ENCODE measurements around the gene SMPDL3B.

SMPDL3B gene

GRCh38 chr1:27940870-27941560, 6.2 kb downstream of the SMPDL3B start:
- no peak for DNase-seq

- DNase-seq, result no peak
These were observed 7.1 kb downstream of the SMPDL3B start for GRCh38 chr1:27941671-27942540.

DNA sequence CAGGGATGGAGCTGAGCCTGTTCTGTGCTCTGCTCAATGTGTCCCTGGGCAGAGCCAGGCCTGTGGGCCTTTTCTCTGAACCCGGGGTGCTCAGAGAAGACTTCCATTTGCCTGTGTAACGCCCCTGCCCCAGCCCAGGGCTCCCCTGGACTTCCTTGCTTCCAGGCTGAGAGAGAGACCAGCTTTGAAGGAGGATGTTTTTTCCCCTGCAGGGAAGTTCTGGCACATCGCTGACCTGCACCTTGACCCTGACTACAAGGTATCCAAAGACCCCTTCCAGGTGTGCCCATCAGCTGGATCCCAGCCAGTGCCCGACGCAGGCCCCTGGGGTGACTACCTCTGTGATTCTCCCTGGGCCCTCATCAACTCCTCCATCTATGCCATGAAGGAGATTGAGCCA, 10.2 kb downstream of the SMPDL3B start:
- DNase-seq, result no peak

GRCh38 chr1:27949027-27949426, 14.2 kb downstream of the SMPDL3B start:
- no peak for DNase-seq

DNA sequence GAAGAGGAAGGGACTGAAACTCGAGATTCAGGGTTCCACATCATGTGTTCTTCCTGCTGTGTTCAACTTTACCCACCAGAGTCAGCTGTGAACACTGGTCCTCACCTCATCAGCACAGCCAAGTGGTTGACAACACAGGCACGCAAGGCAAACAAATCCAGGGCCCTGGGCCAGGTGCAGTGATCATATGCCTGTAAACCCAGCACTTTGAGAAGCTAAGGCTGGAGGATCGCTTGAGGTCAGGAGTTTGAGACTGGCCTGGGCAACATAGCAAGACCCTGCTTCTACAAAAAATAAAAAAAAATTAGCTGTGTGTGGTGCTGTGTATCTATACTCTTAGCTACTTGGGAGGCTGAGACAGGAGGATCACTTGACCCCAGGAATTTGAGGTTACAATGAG, 16.6 kb downstream of the SMPDL3B start:
- no peak for DNase-seq

GRCh38 chr1:27952147-27952546, 17.3 kb downstream of the SMPDL3B start:
- DNase-seq, result no peak

DNA sequence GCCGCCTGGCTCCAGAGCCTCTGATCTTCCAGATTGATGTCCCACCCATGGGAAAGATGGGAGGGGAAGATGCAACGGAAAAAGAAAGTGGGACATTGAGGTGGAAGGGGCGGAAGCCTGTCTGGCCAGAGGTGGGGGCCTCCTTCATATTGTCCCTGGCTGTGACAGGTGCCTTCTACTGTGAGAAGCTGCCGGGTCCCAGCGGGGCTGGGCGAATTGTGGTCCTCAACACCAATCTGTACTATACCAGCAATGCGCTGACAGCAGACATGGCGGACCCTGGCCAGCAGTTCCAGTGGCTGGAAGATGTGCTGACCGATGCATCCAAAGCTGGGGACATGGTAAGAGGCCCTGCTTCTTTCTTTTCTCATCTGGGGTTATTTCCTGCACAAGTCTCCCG, 19.4 kb downstream of the SMPDL3B start:
- no peak for DNase-seq

DNA sequence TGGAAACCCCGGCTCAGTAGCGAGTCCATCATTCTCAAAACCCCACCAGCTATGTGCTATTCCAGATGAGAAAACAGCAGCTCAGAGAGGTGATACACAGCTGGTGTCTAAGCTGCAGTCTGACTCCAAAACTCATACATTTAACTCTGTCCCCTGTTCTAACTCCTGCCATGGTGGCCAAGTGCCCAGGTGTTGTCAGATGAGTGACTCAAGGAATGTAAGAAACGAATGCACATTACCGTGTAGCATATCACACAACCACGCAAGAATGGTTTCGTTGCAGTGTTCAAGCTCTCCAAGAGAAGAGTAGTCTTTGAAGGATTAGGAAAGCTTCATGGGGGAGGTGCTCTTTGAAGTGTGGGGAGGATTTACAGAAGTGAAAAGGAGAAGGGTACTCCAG, 20.3 kb downstream of the SMPDL3B start:
- DNase-seq, result no peak

DNA sequence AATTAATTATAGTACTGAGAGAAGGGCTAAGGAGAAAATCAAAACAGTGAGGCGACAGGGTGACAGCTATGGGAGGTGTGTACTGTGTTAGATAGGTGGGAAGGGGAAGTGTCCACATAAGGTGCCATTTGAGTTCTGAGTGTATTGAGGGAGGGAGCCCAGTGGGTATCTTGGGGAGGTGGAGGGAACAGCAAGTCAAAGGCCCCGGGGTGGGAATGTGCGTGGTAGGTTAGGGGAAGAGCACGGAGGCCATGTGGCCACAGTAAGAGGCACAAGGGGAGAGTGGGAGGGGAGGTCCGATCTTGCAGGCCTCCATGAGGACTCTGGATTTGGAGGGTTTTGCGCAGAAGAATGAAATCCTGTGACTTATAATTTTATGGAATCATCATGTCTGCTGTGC, 22.0 kb downstream of the SMPDL3B start:
- no peak for DNase-seq

DNA sequence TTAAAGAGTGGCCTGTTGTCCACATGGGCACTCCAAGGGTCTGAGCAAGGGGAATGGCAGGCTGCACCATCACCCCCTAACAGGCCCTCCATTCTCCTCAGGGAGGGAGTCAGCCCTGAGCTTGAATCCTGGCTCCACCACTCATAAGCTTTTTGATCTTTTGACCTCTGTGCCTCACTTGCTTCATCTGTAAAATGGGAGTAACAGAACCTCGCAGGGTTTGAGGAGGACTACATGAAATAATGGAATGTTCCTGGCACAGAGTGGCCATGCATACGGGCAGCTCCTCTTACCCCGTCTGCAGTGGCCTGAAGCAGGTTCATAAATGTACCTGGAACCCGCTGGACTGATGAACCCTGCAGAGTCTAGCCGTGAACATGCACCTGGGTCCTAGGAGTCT, 22.9 kb downstream of the SMPDL3B start:
- DNase-seq, result no peak

- no peak for DNase-seq
These were observed 23.7 kb downstream of the SMPDL3B start for GRCh38 chr1:27958513-27958912.

DNA sequence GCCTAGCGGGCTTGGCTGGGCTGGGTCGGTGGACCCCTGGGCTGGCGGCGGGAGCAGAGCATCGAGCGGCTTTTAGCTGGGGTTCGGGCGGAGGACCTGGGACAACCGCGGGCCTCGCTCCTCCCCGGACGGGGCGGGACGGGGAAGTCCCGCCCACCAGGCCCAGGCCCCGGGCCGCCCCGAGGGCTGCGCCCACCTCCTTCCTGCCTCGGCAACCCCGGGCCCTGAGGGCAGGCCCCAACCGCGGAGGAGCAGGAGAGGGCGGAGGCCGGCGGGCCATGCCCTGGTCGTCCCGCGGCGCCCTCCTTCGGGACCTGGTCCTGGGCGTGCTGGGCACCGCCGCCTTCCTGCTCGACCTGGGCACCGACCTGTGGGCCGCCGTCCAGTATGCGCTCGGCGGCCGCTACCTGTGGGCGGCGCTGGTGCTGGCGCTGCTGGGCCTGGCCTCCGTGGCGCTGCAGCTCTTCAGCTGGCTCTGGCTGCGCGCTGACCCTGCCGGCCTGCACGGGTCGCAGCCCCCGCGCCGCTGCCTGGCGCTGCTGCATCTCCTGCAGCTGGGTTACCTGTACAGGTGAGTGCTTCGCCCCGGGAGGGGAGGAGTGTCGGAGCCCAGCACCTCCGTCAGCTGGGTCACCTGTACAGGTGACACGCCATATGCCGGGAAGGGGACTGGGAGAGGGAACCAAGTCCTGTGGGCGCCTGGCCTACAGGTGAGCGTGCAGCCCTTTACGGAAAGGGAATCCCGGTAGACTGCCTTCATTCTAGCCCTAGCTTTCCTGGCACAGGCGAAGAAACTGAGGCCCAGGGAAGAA, 25.2 kb downstream of the SMPDL3B start, which contains the start of gene XKR8:
TSS of gene XKR8 (plus strand) at position 182 of the 812 bp plus-strand sequence. CDS start at position 279, 97 bp downstream.
- DNase-seq, result peak; percentile 89

DNA sequence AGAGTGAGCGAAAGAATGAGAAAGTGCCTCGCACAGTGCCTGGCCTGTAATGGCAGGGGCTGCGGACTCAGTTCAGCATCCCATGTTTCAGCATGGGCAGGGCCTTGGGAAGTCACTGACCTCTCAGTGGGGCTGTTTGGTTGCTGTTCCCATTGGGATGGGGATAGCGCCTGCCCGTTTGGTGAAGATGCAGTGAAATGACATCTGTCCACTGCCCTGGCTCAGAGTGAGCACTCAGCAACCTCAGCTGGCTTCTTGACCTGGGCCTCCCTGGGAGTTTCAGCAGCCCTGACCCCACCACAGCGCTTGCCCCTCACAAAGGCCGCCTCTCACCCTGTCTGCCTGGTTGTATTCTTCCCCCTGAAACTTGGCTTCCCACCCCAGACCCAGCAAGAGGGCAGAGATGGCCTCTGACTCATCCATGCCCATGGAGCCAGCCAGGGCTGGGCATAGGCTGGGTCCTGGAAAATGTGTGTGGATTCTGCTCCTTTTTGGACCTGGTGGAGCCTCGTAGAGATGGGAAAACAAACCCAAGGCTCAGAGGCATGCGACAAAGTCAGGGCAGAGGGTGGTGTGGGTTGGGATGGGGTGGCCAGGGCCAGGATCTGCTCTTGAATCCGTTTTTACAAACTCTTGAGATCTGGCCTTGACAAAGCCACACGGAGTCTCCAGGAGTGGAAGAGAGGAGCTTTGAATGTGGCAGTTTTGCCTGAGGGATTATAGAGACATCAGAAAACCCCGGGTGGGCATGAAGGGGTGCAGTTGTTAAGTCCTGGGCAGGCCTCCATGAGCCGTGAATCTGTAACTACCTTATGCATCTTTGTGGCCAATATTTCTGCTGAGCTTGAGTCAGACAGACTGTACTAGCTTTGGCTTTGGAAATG, 26.2 kb downstream of the SMPDL3B start:
- DNase-seq, result no peak

DNA sequence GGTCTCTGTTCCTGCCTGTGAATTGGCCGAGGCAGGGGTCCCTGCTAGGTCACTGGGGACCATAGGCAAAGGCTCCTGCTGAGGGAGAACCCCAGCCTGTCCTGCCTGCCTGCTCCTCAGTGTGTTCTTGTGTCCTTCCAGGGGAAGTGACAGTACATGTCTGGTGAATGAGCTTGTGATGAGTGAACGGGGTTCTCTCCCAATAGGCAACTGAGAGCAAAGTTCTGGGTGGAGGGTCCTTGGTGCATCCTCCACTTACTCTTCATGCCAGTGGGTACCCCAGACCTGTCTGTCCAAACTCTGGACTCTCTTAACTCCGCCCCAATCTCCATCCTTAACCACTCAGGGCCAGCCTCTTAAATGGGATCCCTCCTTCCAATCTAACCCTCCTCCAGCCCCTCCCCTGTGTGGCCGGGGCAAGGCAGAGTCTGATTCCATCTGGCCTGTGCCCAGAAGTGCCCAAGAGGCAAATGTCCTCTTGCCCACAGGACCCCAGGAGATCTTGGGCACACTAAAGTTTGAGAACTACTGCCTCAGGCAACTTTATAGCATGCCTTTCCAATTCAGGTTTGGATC, 26.9 kb downstream of the SMPDL3B start:
- no peak for DNase-seq

- DNase-seq, result no peak
These were observed 28.6 kb downstream of the SMPDL3B start for GRCh38 chr1:27963393-27963792.

GRCh38 chr1:27966402-27967105, 31.8 kb downstream of the SMPDL3B start:
- DNase-seq, result no peak

DNA sequence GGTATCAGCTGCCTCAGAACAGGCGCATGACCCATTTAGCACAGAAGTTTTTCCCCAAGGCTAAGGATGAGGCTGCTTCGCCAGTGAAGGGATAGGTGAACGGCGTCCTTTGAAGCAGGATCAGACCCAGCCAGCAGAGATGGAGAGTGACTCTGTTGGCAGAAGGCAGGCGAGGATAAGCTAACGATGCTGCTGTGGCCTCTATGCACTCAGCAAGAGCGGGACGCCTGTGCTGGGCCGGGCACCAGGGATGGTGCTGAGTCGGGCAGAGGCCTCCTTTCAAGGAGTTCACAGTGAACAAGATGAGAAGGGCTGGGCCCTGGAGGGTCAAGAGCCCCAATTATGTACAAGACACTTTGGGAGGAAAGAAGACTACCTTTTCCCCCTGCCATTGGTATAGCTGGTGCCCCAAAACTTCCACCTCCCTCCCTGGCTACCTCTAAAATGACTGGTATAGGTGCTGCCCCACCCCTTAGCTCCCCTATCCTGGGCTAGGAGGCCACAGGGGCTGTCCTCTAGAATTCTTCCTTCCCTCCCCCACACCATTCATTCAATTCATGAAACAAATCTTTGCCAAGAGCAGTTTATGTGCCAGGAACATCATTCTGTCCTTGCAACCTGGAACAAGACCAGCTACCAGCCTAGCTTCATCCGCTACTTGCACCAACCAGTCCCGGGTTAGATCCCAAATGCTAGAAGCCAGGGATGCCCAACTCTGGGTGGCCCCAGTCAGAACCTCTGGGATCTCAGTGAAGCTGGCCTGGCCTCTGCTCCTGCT, 32.5 kb downstream of the SMPDL3B start:
- no peak for DNase-seq

DNA sequence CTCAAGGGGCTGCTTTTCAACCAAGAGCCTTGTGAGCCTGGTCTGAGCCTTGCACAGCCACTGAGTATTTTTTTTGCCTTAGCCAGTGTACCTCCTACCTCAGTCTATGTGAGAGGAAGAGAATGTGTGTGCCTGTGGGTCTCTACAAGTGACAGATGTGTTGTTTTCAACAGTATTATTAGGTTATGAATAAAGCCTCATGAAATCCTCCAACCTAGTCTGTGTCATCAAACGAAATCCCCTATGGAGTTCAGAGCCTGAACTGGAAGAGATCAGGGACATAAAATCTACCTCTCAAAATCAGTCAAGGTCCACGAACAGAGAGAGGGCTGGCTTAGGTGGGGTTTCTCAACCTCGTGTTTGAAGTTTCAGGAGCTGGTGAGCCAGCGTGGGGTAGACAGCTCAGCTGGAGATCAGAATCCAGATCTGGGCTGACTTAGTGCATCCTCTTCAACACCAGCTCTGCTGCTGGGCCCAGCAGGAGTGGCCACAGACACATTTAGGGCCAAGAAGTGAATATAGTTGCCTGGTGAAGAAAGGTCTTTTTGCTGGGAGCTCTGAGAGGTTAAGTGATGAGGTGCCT, 33.2 kb downstream of the SMPDL3B start:
- DNase-seq, result no peak

- no peak for DNase-seq
These were observed 33.9 kb downstream of the SMPDL3B start for GRCh38 chr1:27968692-27969091.

- no peak for DNase-seq
These were observed 35.6 kb downstream of the SMPDL3B start for GRCh38 chr1:27970401-27970800.

All from femur (tissue), 1 donor.